ENCODE measurements around the gene ITGA7.

GRCh38 chr12:55717011-55718007 is 9.6 kb upstream of the ITGA7 start:
- TF ChIP-seq POLR2A (IDR thresholded peaks at IDR 0.05) (no peak), CTCF (IDR thresholded peaks at IDR 0.05) (no peak), EP300 (IDR thresholded peaks at IDR 0.05) (no peak), POLR2AphosphoS5 (IDR thresholded peaks at IDR 0.05) (no peak)

All from upper lobe of left lung (tissue), 4 donors.